Measurements from ENCODE around the gene ADAP1.

The ADAP1 gene

DNA sequence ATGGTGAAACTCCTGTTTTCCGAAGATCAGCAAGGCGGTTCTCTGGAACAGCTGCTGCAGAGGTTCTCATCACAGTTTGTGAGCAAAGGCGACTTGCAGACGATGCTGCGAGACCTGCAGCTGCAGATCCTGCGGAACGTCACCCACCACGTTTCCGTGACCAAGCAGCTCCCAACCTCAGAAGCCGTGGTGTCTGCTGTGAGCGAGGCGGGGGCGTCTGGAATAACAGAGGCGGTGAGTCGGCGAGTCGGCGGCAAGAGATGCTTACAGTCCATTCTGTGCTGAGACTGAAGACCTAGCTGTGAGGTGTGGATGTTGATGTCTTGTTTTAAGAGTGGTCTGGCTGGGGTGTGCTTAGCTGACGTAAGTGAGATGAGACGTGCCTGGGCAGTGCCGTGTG is 94.3 kb downstream of the ADAP1 start:
- TF ChIP-seq ZNF624 (tag by site-specific recombination; IDR thresholded peaks at IDR 0.05) = no peak
- no peak for TF ChIP-seq ZXDB (tag by site-specific recombination; IDR thresholded peaks at IDR 0.05)
- no peak for TF ChIP-seq ZNF157 (tag by site-specific recombination; IDR thresholded peaks at IDR 0.05)
- TF ChIP-seq ZNF660 (tag by site-specific recombination; IDR thresholded peaks at IDR 0.05) = no peak
- 0 out of 2 replicates have a peak, but pooled peaks have one; percentile 19 for TF ChIP-seq ZNF600 (tag by site-specific recombination; IDR thresholded peaks at IDR 0.05)
- TF ChIP-seq ZFHX2 (tag by site-specific recombination; conservative IDR thresholded peaks at IDR 0.05) = peak; percentile 68
- peak; percentile 30; the same call in 1 of the 2 replicates for TF ChIP-seq EGR2 (tag by site-specific recombination; IDR thresholded peaks at IDR 0.05; ENCODE audit: low read depth)
- TF ChIP-seq ZNF138 (tag by site-specific recombination; IDR thresholded peaks at IDR 0.05; ENCODE audit: borderline replicate concordance) = no peak
- TF ChIP-seq ZBTB20 (tag by site-specific recombination; IDR thresholded peaks at IDR 0.05) = no peak
- no peak for TF ChIP-seq KLF9 (tag by site-specific recombination; IDR thresholded peaks at IDR 0.05; ENCODE audit: low read depth)
- no peak overlapping the region for H3K4me3 ChIP-seq (ENCODE audit: low read depth, low read length)
- ChIA-PET POLR2A (no interaction called here), CTCF (interaction anchor here (2.7 kb wide), 1 partner anchor 13 kb away, joined by 16 read pairs; no protein-coding TSS in a partner anchor)
- H3K4me1 ChIP-seq (ENCODE audit: control insufficient read depth, insufficient read depth, low read length) = no peaks in the 10 kb centered on the region
- H3K36me3 ChIP-seq (ENCODE audit: control insufficient read depth in 2 of 2, insufficient read depth in 1 of 2, low read length in 2 of 2) = peaks cover 15 to 77% of the 10 kb centered on the region in 2 experiments
- H3K27ac ChIP-seq (ENCODE audit: extremely low read depth, low read depth, low read length) = no peak overlapping the region
- no peaks in the 10 kb centered on the region for H3K9me3 ChIP-seq (ENCODE audit: control insufficient read depth, insufficient read depth, low read depth, low read length)

DNA sequence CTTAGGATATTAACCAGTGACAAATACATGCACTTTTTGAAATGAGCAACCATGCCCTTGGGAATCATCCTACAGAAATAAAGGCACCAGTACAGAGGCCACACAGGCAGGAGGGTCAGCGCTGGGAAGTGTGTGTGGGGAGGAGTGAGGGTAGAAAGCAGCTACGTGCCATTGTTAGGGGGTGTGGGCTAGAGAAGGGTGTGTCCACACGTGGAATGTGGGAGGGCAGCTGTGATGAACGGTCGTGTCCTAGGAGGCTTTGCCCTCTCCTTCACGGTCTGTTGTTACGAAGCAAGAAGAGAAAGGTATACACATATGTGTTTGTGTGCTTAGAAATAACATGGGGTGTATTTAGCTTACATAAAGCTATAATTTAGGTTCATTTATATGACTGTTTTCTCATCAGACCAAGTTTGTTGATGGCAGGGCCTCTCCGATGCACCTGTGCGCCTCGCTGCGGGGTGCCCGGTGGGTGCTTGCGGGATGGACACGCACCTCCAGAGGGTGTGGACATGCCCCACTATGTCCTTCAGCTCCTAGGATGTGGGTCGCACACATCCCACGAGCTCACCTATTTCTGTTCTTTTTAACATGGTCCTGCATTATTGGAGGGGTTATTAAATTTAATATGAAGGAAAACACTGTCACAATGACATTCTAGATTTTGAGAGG is 95.0 kb downstream of the ADAP1 start:
- no peak for TF ChIP-seq GLI2 (tag by site-specific recombination; IDR thresholded peaks at IDR 0.05; ENCODE audit: borderline replicate concordance, low read depth)
- Histone ChIP-seq H3K27ac (ENCODE audit: extremely low read depth, low read depth, low read length) (no peak overlapping the region), H3K4me1 (ENCODE audit: control insufficient read depth, insufficient read depth, low read length) (no peaks in the 10 kb centered on the region), H3K9me3 (ENCODE audit: control insufficient read depth, insufficient read depth, low read depth, low read length) (no peaks in the 10 kb centered on the region), H3K4me3 (ENCODE audit: low read depth, low read length) (no peak overlapping the region), H3K36me3 (ENCODE audit: control insufficient read depth in 2 of 2, insufficient read depth in 1 of 2, low read length in 2 of 2) (peaks cover 15 to 78% of the 10 kb centered on the region in 2 experiments)
- ChIA-PET CTCF (interaction anchor here (0.6 to 2.7 kb wide), 2 partner anchors 14 to 16 kb away, joined by 4 to 16 read pairs; no protein-coding TSS in a partner anchor), POLR2A (no interaction called here)

DNA sequence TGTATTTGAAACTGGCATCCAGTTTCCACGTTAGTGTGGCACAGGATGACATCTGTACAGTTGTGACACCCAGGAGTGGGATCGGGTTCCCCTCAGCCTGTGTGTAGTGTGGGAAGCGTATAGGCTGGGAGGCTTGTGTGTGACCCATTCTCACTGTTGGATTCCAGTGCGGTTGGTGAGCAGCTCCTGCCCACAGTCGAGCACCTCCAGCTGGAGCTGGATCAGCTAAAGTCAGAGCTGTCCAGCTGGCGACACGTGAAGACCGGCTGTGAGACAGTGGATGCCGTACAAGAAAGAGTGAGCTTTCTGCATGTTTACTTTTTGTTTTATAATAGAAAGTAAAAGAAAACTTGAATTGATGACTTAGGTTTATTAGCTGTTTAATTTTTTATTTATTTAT is 96.8 kb downstream of the ADAP1 start:
- Histone ChIP-seq H3K4me3 (ENCODE audit: low read depth, low read length) (no peak overlapping the region), H3K4me1 (ENCODE audit: control insufficient read depth, insufficient read depth, low read length) (no peaks in the 10 kb centered on the region), H3K36me3 (ENCODE audit: control insufficient read depth in 2 of 2, insufficient read depth in 1 of 2, low read length in 2 of 2) (peaks cover 11 to 91% of the 10 kb centered on the region in 2 experiments), H3K9me3 (ENCODE audit: control insufficient read depth, insufficient read depth, low read depth, low read length) (no peaks in the 10 kb centered on the region), H3K27ac (ENCODE audit: extremely low read depth, low read depth, low read length) (no peak overlapping the region)
- POLR2A ChIA-PET = no interaction called here
- TF ChIP-seq, protein P1, sequence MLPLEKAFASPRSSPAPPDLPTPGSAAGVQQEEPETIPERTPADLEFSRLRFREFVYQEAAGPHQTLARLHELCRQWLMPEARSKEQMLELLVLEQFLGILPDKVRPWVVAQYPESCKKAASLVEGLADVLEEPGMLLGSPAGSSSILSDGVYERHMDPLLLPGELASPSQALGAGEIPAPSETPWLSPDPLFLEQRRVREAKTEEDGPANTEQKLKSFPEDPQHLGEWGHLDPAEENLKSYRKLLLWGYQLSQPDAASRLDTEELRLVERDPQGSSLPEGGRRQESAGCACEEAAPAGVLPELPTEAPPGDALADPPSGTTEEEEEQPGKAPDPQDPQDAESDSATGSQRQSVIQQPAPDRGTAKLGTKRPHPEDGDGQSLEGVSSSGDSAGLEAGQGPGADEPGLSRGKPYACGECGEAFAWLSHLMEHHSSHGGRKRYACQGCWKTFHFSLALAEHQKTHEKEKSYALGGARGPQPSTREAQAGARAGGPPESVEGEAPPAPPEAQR (tag by site-specific recombination; IDR thresholded peaks at IDR 0.05) = no peak
- TF ChIP-seq, protein P2, sequence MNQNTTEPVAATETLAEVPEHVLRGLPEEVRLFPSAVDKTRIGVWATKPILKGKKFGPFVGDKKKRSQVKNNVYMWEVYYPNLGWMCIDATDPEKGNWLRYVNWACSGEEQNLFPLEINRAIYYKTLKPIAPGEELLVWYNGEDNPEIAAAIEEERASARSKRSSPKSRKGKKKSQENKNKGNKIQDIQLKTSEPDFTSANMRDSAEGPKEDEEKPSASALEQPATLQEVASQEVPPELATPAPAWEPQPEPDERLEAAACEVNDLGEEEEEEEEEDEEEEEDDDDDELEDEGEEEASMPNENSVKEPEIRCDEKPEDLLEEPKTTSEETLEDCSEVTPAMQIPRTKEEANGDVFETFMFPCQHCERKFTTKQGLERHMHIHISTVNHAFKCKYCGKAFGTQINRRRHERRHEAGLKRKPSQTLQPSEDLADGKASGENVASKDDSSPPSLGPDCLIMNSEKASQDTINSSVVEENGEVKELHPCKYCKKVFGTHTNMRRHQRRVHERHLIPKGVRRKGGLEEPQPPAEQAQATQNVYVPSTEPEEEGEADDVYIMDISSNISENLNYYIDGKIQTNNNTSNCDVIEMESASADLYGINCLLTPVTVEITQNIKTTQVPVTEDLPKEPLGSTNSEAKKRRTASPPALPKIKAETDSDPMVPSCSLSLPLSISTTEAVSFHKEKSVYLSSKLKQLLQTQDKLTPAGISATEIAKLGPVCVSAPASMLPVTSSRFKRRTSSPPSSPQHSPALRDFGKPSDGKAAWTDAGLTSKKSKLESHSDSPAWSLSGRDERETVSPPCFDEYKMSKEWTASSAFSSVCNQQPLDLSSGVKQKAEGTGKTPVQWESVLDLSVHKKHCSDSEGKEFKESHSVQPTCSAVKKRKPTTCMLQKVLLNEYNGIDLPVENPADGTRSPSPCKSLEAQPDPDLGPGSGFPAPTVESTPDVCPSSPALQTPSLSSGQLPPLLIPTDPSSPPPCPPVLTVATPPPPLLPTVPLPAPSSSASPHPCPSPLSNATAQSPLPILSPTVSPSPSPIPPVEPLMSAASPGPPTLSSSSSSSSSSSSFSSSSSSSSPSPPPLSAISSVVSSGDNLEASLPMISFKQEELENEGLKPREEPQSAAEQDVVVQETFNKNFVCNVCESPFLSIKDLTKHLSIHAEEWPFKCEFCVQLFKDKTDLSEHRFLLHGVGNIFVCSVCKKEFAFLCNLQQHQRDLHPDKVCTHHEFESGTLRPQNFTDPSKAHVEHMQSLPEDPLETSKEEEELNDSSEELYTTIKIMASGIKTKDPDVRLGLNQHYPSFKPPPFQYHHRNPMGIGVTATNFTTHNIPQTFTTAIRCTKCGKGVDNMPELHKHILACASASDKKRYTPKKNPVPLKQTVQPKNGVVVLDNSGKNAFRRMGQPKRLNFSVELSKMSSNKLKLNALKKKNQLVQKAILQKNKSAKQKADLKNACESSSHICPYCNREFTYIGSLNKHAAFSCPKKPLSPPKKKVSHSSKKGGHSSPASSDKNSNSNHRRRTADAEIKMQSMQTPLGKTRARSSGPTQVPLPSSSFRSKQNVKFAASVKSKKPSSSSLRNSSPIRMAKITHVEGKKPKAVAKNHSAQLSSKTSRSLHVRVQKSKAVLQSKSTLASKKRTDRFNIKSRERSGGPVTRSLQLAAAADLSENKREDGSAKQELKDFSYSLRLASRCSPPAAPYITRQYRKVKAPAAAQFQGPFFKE (tag by site-specific recombination; IDR thresholded peaks at IDR 0.05; ENCODE audit: borderline replicate concordance) = no peak
- no peak for TF ChIP-seq ZSCAN30 (tag by site-specific recombination; IDR thresholded peaks at IDR 0.05)
- CTCF ChIA-PET = interaction anchor here (1.7 kb wide), 1 partner anchor 15 kb away, joined by 9 read pairs; no protein-coding TSS in a partner anchor
